Rectal smooth muscle tissue (tissue), 1 donor: Measurements from ENCODE around the gene ETS1.

Experiments
- H3K27ac ChIP-seq: one replicate; pipeline ENCODE4 v1.7.0; 2013; ENCODE audit warnings: low read depth, low read length, inconsistent platforms
- H3K27me3 ChIP-seq: one replicate; pipeline ENCODE4 v1.7.0; 2013; ENCODE audit warnings: low read length; ENCODE audit not compliant: control insufficient read depth, insufficient read depth
- H3K36me3 ChIP-seq: one replicate; pipeline ENCODE4 v1.7.0; 2013; ENCODE audit warnings: low read length; ENCODE audit not compliant: control insufficient read depth, insufficient read depth
- H3K4me1 ChIP-seq: one replicate; pipeline ENCODE4 v1.7.0; 2013; ENCODE audit warnings: low read length; ENCODE audit not compliant: control insufficient read depth, insufficient read depth
- H3K4me3 ChIP-seq: one replicate; pipeline ENCODE4 v1.7.0; 2013; ENCODE audit warnings: low read length
- H3K9ac ChIP-seq: one replicate; pipeline ENCODE4 v1.7.0; 2013; ENCODE audit warnings: low read length

ETS1 gene

DNA sequence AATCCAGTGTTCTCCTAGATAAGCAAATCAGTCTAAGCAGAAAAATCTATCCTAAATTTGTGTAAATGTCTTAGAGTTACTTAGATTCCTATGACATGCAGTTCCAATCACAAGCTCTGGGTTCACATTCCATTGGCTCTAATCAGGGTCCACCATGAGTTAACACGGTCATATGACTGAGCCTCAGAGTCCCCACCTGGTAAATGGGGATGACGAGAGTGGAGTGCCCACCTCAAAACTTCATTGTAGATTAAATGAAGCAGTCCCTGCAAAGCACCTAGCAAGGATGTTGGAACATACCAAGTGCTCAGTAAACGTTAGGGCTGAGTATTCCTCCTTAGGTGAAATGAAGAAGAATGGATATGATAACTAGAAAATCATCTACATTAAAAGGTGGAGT is 3.1 kb downstream of the ETS1 start:
- Histone ChIP-seq H3K9ac (no peak overlapping the region), H3K27me3 (no peaks in the 10 kb centered on the region), H3K27ac (no peak overlapping the region), H3K4me3 (no peak overlapping the region), H3K4me1 (no peaks in the 10 kb centered on the region), H3K36me3 (no peaks in the 10 kb centered on the region)

DNA sequence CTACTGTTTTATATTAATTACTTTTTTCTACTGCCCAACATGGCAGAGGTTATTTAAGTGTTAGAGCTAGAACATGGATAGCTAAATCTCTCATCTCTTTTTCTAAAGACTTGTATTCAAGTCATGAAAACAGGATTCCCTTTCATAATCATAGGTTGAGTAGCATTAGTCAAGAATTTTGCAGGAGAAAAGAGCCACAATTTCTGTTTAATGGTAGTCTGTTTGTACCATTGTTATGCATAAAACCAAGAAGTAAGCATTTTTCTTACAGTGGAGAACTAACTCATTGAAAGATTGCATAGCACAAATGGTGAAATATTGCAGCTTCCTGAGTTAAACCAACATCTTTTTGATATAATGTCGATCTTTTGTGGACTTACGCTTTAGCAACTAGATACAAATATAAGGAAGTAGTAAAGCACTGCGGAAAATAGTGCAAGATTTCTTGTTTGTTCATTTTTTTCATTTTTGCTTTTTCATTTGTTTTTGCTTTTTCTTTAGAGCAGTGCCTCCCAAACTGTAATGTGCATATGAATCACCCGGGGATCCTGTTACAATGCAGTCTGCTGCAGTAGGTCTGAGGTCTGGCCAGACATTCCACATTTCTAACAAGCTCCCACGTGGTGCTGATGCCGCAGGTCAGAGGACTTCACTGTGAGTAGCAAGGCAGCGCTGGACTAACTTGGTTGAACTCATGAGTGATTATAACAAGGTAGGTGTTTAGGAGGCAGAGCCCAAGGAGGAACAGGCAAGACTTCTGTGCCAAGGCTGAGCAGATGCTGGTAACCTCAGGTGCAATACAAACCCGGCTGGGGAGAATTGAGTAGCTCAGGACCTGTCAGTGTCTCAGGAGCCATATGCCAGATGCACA is 4.6 kb downstream of the ETS1 start:
- Histone ChIP-seq H3K27me3 (no peaks in the 10 kb centered on the region), H3K9ac (no peak overlapping the region), H3K4me1 (no peaks in the 10 kb centered on the region), H3K27ac (no peak overlapping the region), H3K36me3 (no peaks in the 10 kb centered on the region), H3K4me3 (no peak overlapping the region)

DNA sequence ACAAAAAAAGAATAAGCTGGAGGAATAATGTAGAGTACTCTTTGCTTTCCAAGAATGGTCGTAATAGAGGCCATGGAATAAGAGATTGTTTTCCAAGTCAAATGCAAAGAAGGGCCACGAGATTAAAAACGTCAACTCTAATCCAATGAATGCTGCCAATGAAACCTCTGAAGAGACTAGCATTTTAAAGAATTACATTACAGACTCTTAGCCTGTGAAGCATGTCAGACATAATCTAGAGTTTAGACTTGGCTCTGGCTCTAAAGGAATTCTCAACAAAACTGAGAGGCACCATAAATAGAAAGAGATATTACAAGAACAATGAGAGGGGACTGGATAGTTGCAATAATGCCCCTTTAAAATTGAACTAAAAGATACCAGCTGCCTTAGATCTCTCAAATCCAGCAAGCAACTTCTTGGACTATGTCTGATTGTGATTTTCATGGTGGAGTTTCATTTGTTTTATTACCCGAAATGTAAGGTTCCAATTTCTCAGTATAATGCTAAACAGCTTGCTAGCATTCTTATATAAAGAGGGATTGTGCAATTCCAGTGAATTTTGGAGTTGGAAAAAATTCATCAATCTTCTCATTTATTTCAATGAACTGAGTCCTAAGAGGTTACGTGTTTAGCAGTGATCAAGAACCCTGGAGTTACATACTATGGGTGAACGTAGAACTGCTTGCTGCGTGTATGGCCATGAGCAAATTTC is 5.6 kb downstream of the ETS1 start:
- Histone ChIP-seq H3K4me3 (no peak overlapping the region), H3K27me3 (no peaks in the 10 kb centered on the region), H3K4me1 (no peaks in the 10 kb centered on the region), H3K27ac (no peak overlapping the region), H3K9ac (no peak overlapping the region), H3K36me3 (no peaks in the 10 kb centered on the region)

GRCh38 chr11:128580612-128581011 is 6.7 kb downstream of the ETS1 start:
- H3K4me3 ChIP-seq, result no peak overlapping the region
- no peak overlapping the region for H3K9ac ChIP-seq
- no peaks in the 10 kb centered on the region for H3K27me3 ChIP-seq
- H3K27ac ChIP-seq, result no peak overlapping the region
- no peaks in the 10 kb centered on the region for H3K36me3 ChIP-seq
- no peaks in the 10 kb centered on the region for H3K4me1 ChIP-seq

DNA sequence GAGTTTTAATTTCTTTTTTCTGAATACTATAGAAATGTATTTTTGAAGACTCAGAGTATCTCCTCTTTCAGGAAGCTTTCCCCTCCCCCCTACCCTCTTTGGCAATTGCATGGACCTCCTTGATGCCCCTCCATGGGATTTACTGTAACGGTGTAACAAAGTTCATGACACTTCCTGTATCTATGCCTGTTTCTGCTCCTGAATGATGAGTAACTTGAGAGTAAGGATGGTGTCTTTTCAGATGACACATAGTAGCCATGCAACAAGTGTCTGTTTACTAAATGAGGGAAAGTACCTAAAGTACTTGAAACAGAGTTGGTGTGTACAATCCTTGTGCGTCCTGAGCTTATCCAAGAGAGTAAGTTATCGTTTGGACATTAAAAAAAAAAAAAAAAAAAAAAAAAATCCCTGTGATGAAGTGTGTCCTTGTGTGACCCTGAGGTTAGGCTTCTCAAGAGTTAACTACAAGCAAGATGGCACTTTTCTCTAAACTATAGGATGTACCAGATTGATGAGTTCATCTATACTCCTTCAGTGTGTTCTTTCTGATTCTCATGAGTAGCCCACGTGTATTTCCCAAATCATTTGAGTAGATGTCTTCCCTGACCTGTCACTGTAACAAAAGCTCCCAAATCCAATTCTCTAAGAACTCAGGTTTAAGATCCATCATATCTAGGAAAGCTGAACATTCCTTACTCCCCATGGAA is 7.4 kb downstream of the ETS1 start:
- no peak overlapping the region for H3K4me3 ChIP-seq
- H3K27ac ChIP-seq, result no peak overlapping the region
- H3K4me1 ChIP-seq, result no peaks in the 10 kb centered on the region
- H3K36me3 ChIP-seq, result no peaks in the 10 kb centered on the region
- H3K9ac ChIP-seq, result no peak overlapping the region
- H3K27me3 ChIP-seq, result no peaks in the 10 kb centered on the region

GRCh38 chr11:128576555-128576954 is 10.8 kb downstream of the ETS1 start:
- no peaks in the 10 kb centered on the region for H3K36me3 ChIP-seq
- H3K4me3 ChIP-seq, result no peak overlapping the region
- H3K27me3 ChIP-seq, result no peaks in the 10 kb centered on the region
- no peak overlapping the region for H3K27ac ChIP-seq
- no peak overlapping the region for H3K9ac ChIP-seq
- H3K4me1 ChIP-seq, result no peaks in the 10 kb centered on the region

- H3K9ac ChIP-seq, result no peak overlapping the region
- H3K4me1 ChIP-seq, result no peaks in the 10 kb centered on the region
- no peaks in the 10 kb centered on the region for H3K27me3 ChIP-seq
- H3K36me3 ChIP-seq, result no peaks in the 10 kb centered on the region
- H3K27ac ChIP-seq, result no peak overlapping the region
- H3K4me3 ChIP-seq, result no peak overlapping the region
These were observed 11.4 kb downstream of the ETS1 start for GRCh38 chr11:128575961-128576350.

DNA sequence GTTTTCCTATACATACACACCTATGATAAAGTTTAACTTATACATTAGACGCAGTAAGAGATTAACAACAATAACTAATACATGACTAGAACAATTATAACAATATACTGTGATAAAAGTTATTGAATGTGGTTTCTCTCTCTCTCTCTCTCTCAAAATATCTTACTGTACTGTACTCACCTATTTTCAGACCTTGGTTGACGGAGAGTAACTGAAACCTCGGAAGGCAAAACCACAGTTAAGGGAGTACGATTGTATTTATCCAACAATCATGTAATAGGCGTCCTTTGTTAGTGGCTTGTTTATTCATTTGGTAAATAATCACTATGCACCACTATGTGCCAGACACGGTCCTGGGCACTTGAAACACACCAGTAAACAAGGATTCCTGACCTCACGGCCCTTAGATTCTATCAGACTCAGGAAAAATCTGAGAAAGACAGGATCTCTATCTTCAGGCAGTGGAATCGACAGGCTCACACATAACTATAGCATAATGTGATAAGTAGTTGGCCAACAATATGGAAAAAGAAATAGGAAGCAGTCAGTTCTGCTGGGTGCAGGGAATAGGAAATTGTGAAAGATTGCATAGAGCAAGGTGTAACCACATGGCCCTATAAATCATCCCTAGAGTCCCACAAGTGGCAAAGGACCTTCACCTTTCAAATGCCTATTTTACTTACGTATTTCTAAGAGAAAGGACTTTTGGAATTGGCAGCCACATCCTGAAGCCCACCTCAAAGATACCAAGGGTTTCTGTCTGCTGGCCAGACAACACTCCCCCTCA is 12.0 kb downstream of the ETS1 start:
- Histone ChIP-seq H3K4me1 (no peaks in the 10 kb centered on the region), H3K4me3 (no peak overlapping the region), H3K27me3 (no peaks in the 10 kb centered on the region), H3K27ac (no peak overlapping the region), H3K36me3 (no peaks in the 10 kb centered on the region), H3K9ac (no peak overlapping the region)

- Histone ChIP-seq H3K4me1 (no peaks in the 10 kb centered on the region), H3K27ac (no peak overlapping the region), H3K4me3 (no peak overlapping the region)
These were observed 12.8 kb downstream of the ETS1 start for GRCh38 chr11:128574576-128575011.

GRCh38 chr11:128573638-128574037 is 13.7 kb downstream of the ETS1 start:
- no peaks in the 10 kb centered on the region for H3K27me3 ChIP-seq
- no peaks in the 10 kb centered on the region for H3K4me1 ChIP-seq
- H3K9ac ChIP-seq, result no peak overlapping the region
- no peaks in the 10 kb centered on the region for H3K36me3 ChIP-seq
- H3K27ac ChIP-seq, result no peak overlapping the region
- no peak overlapping the region for H3K4me3 ChIP-seq

More at GRCh38 chr11:128574576-128575011, 12.8 kb downstream of the ETS1 start:
- Histone ChIP-seq H3K27me3 (no peaks in the 10 kb centered on the region), H3K9ac (no peak overlapping the region), H3K36me3 (no peaks in the 10 kb centered on the region)

DNA sequence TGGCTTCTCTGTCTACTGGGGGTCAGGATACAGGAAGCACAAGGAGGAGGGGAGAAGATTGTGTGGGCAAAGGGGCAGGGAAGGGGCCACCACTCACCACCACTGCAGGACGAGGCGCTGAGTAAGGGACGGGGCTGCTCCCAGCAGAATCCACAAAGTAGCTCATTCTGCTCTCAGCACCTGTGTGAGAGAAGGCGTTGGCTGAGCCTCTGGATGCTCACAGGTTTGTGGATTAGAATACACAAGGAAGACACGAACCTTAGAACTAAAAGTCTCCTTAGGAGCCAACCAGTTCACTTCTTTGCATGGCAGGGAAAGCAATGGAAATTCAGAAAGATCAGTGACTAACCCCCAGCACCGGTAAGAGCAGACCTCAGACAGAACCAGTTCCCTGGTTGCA is 14.4 kb downstream of the ETS1 start:
- Histone ChIP-seq H3K27me3 (no peaks in the 10 kb centered on the region), H3K27ac (no peak overlapping the region), H3K4me3 (no peak overlapping the region), H3K4me1 (no peaks in the 10 kb centered on the region), H3K36me3 (no peaks in the 10 kb centered on the region), H3K9ac (no peak overlapping the region)

- no peak overlapping the region for H3K27ac ChIP-seq
- H3K4me3 ChIP-seq, result no peak overlapping the region
- no peaks in the 10 kb centered on the region for H3K36me3 ChIP-seq
- no peaks in the 10 kb centered on the region for H3K4me1 ChIP-seq
- no peak overlapping the region for H3K9ac ChIP-seq
- no peaks in the 10 kb centered on the region for H3K27me3 ChIP-seq
These were observed 16.7 kb downstream of the ETS1 start for GRCh38 chr11:128570632-128571031.
